ENCODE measurements around the gene VPS51.
"Not testable (repeated sequence)": the region's sequence is repeated elsewhere in the genome, so short reads cannot be mapped to it uniquely, and the experiment has no call there.

The VPS51 gene

GRCh38 chr11:65148657-65149056, 52.6 kb downstream of the VPS51 start:
- no peaks in the 10 kb centered on the region for H3K4me1 ChIP-seq (ENCODE audit: control insufficient read depth, insufficient read depth, low read length)
- no peak overlapping the region for H3K27ac ChIP-seq (ENCODE audit: low read depth, low read length)
- H3K9ac ChIP-seq (ENCODE audit: low read depth, low read length): no peak overlapping the region
- H3K9me3 ChIP-seq (ENCODE audit: control insufficient read depth, insufficient read depth, low read length): no peaks in the 10 kb centered on the region
- no peaks in the 10 kb centered on the region for H3K36me3 ChIP-seq (ENCODE audit: control insufficient read depth, insufficient read depth, low read length)
- H3K4me3 ChIP-seq (ENCODE audit: low read depth, low read length): no peak overlapping the region
- H3K27me3 ChIP-seq (ENCODE audit: control insufficient read depth, insufficient read depth, low read length): no peaks in the 10 kb centered on the region

- H3K36me3 ChIP-seq (ENCODE audit: control insufficient read depth, insufficient read depth, low read length); H3K4me3 ChIP-seq (ENCODE audit: low read depth, low read length); H3K4me1 ChIP-seq (ENCODE audit: control insufficient read depth, insufficient read depth, low read length); H3K9me3 ChIP-seq (ENCODE audit: control insufficient read depth, insufficient read depth, low read length); H3K9ac ChIP-seq (ENCODE audit: low read depth, low read length); H3K27ac ChIP-seq (ENCODE audit: low read depth, low read length); H3K27me3 ChIP-seq (ENCODE audit: control insufficient read depth, insufficient read depth, low read length): not testable (repeated sequence)
These were observed 54.1 kb downstream of the VPS51 start for GRCh38 chr11:65150131-65150508.

- H3K27ac ChIP-seq (ENCODE audit: low read depth, low read length): no peak overlapping the region
- no peaks in the 10 kb centered on the region for H3K36me3 ChIP-seq (ENCODE audit: control insufficient read depth, insufficient read depth, low read length)
- no peak overlapping the region for H3K4me3 ChIP-seq (ENCODE audit: low read depth, low read length)
- H3K9me3 ChIP-seq (ENCODE audit: control insufficient read depth, insufficient read depth, low read length): no peaks in the 10 kb centered on the region
- no peaks in the 10 kb centered on the region for H3K4me1 ChIP-seq (ENCODE audit: control insufficient read depth, insufficient read depth, low read length)
- H3K27me3 ChIP-seq (ENCODE audit: control insufficient read depth, insufficient read depth, low read length): no peaks in the 10 kb centered on the region
- no peak overlapping the region for H3K9ac ChIP-seq (ENCODE audit: low read depth, low read length)
These were observed 54.7 kb downstream of the VPS51 start for GRCh38 chr11:65150509-65151299.

GRCh38 chr11:65151331-65151899, 55.4 kb downstream of the VPS51 start:
- H3K9me3 ChIP-seq (ENCODE audit: control insufficient read depth, insufficient read depth, low read length): no peaks in the 10 kb centered on the region
- no peak overlapping the region for H3K27ac ChIP-seq (ENCODE audit: low read depth, low read length)
- no peaks in the 10 kb centered on the region for H3K4me1 ChIP-seq (ENCODE audit: control insufficient read depth, insufficient read depth, low read length)
- no peak overlapping the region for H3K4me3 ChIP-seq (ENCODE audit: low read depth, low read length)
- H3K36me3 ChIP-seq (ENCODE audit: control insufficient read depth, insufficient read depth, low read length): no peaks in the 10 kb centered on the region
- H3K27me3 ChIP-seq (ENCODE audit: control insufficient read depth, insufficient read depth, low read length): no peaks in the 10 kb centered on the region
- no peak overlapping the region for H3K9ac ChIP-seq (ENCODE audit: low read depth, low read length)

GRCh38 chr11:65152122-65152521, 56.1 kb downstream of the VPS51 start:
- Histone ChIP-seq H3K27ac (ENCODE audit: low read depth, low read length) (no peak overlapping the region), H3K4me1 (ENCODE audit: control insufficient read depth, insufficient read depth, low read length) (no peaks in the 10 kb centered on the region), H3K4me3 (ENCODE audit: low read depth, low read length) (no peak overlapping the region), H3K9ac (ENCODE audit: low read depth, low read length) (no peak overlapping the region), H3K9me3 (ENCODE audit: control insufficient read depth, insufficient read depth, low read length) (no peaks in the 10 kb centered on the region), H3K27me3 (ENCODE audit: control insufficient read depth, insufficient read depth, low read length) (no peaks in the 10 kb centered on the region), H3K36me3 (ENCODE audit: control insufficient read depth, insufficient read depth, low read length) (no peaks in the 10 kb centered on the region)

- no peaks in the 10 kb centered on the region for H3K36me3 ChIP-seq (ENCODE audit: control insufficient read depth, insufficient read depth, low read length)
- no peak overlapping the region for H3K4me3 ChIP-seq (ENCODE audit: low read depth, low read length)
- no peak overlapping the region for H3K9ac ChIP-seq (ENCODE audit: low read depth, low read length)
- no peak overlapping the region for H3K27ac ChIP-seq (ENCODE audit: low read depth, low read length)
- H3K27me3 ChIP-seq (ENCODE audit: control insufficient read depth, insufficient read depth, low read length): no peaks in the 10 kb centered on the region
- no peaks in the 10 kb centered on the region for H3K9me3 ChIP-seq (ENCODE audit: control insufficient read depth, insufficient read depth, low read length)
- H3K4me1 ChIP-seq (ENCODE audit: control insufficient read depth, insufficient read depth, low read length): no peaks in the 10 kb centered on the region
These were observed 60.2 kb downstream of the VPS51 start for GRCh38 chr11:65156256-65156655.

- no peaks in the 10 kb centered on the region for H3K4me1 ChIP-seq (ENCODE audit: control insufficient read depth, insufficient read depth, low read length)
- no peak overlapping the region for H3K4me3 ChIP-seq (ENCODE audit: low read depth, low read length)
- H3K9ac ChIP-seq (ENCODE audit: low read depth, low read length): no peak overlapping the region
- no peak overlapping the region for H3K27ac ChIP-seq (ENCODE audit: low read depth, low read length)
- H3K36me3 ChIP-seq (ENCODE audit: control insufficient read depth, insufficient read depth, low read length): no peaks in the 10 kb centered on the region
- no peaks in the 10 kb centered on the region for H3K27me3 ChIP-seq (ENCODE audit: control insufficient read depth, insufficient read depth, low read length)
- no peaks in the 10 kb centered on the region for H3K9me3 ChIP-seq (ENCODE audit: control insufficient read depth, insufficient read depth, low read length)
These were observed 60.9 kb downstream of the VPS51 start for GRCh38 chr11:65156926-65157325.

GRCh38 chr11:65157336-65157735, 61.3 kb downstream of the VPS51 start:
- Histone ChIP-seq H3K9ac (ENCODE audit: low read depth, low read length) (no peak overlapping the region), H3K9me3 (ENCODE audit: control insufficient read depth, insufficient read depth, low read length) (no peaks in the 10 kb centered on the region), H3K4me1 (ENCODE audit: control insufficient read depth, insufficient read depth, low read length) (no peaks in the 10 kb centered on the region), H3K27ac (ENCODE audit: low read depth, low read length) (no peak overlapping the region), H3K4me3 (ENCODE audit: low read depth, low read length) (no peak overlapping the region), H3K36me3 (ENCODE audit: control insufficient read depth, insufficient read depth, low read length) (no peaks in the 10 kb centered on the region), H3K27me3 (ENCODE audit: control insufficient read depth, insufficient read depth, low read length) (no peaks in the 10 kb centered on the region)

- H3K4me3 ChIP-seq (ENCODE audit: low read depth, low read length): no peak overlapping the region
- no peaks in the 10 kb centered on the region for H3K9me3 ChIP-seq (ENCODE audit: control insufficient read depth, insufficient read depth, low read length)
- no peak overlapping the region for H3K27ac ChIP-seq (ENCODE audit: low read depth, low read length)
- H3K9ac ChIP-seq (ENCODE audit: low read depth, low read length): no peak overlapping the region
- no peaks in the 10 kb centered on the region for H3K27me3 ChIP-seq (ENCODE audit: control insufficient read depth, insufficient read depth, low read length)
- H3K36me3 ChIP-seq (ENCODE audit: control insufficient read depth, insufficient read depth, low read length): no peaks in the 10 kb centered on the region
- H3K4me1 ChIP-seq (ENCODE audit: control insufficient read depth, insufficient read depth, low read length): no peaks in the 10 kb centered on the region
These were observed 63.0 kb downstream of the VPS51 start for GRCh38 chr11:65159012-65159411.

GRCh38 chr11:65160643-65161042, 64.6 kb downstream of the VPS51 start:
- no peaks in the 10 kb centered on the region for H3K9me3 ChIP-seq (ENCODE audit: control insufficient read depth, insufficient read depth, low read length)
- no peak overlapping the region for H3K9ac ChIP-seq (ENCODE audit: low read depth, low read length)
- H3K27ac ChIP-seq (ENCODE audit: low read depth, low read length): no peak overlapping the region
- no peak overlapping the region for H3K4me3 ChIP-seq (ENCODE audit: low read depth, low read length)
- H3K36me3 ChIP-seq (ENCODE audit: control insufficient read depth, insufficient read depth, low read length): no peaks in the 10 kb centered on the region
- no peaks in the 10 kb centered on the region for H3K4me1 ChIP-seq (ENCODE audit: control insufficient read depth, insufficient read depth, low read length)
- no peaks in the 10 kb centered on the region for H3K27me3 ChIP-seq (ENCODE audit: control insufficient read depth, insufficient read depth, low read length)
